Parathyroid adenoma (tissue), 2 donors: ENCODE data around the gene RPH3AL.

Experiments used
- H2AFZ ChIP-seq: fragments of 300-600 bp; sonication (generic); one replicate; pipeline ENCODE4 v1.7.0; 2017; ENCODE audit warnings: antibody characterized with exemption, mild to moderate bottlenecking
- H3K27ac ChIP-seq: fragments of 300-600 bp; sonication (generic); one replicate; pipeline ENCODE4 v1.7.0; 2017
- H3K27me3 ChIP-seq: fragments of 300-600 bp; sonication (generic); one replicate; pipeline ENCODE4 v1.7.0; 2017; ENCODE audit warnings: low read length; ENCODE audit not compliant: control insufficient read depth, insufficient read depth
- H3K36me3 ChIP-seq: fragments of 300-600 bp; sonication (generic); one replicate; pipeline ENCODE4 v1.7.0; 2017; ENCODE audit warnings: low read length; ENCODE audit not compliant: control insufficient read depth, insufficient read depth
- H3K4me1 ChIP-seq: fragments of 300-600 bp; sonication (generic); one replicate; pipeline ENCODE4 v1.7.0; 2017; ENCODE audit warnings: control low read depth
- H3K4me2 ChIP-seq: fragments of 300-600 bp; sonication (generic); one replicate; pipeline ENCODE4 v1.7.0; 2017; ENCODE audit warnings: low read length
- H3K4me3 ChIP-seq: fragments of 300-600 bp; sonication (generic); one replicate; pipeline ENCODE4 v1.7.0; 2017; ENCODE audit warnings: low read depth, low read length
- H3K79me2 ChIP-seq: fragments of 300-600 bp; sonication (generic); one replicate; pipeline ENCODE4 v1.7.0; 2017; ENCODE audit warnings: control low read depth
- H3K9ac ChIP-seq: fragments of 300-600 bp; sonication (generic); one replicate; pipeline ENCODE4 v1.7.0; 2017; ENCODE audit warnings: mild to moderate bottlenecking
- H3K9me3 ChIP-seq: fragments of 300-600 bp; sonication (generic); one replicate; pipeline ENCODE4 v1.7.0; 2017; ENCODE audit warnings: low read length; ENCODE audit not compliant: control insufficient read depth
- TF ChIP-seq, protein P1 (sequence below): fragments of 300-600 bp; sonication (generic); IDR thresholded peaks from one replicate; pipeline ENCODE4 v1.7.0; 2017; ENCODE audit warnings: antibody characterized with exemption, mild to moderate bottlenecking
- donor health status: primary hyperparathyroidism.

Gene RPH3AL

DNA sequence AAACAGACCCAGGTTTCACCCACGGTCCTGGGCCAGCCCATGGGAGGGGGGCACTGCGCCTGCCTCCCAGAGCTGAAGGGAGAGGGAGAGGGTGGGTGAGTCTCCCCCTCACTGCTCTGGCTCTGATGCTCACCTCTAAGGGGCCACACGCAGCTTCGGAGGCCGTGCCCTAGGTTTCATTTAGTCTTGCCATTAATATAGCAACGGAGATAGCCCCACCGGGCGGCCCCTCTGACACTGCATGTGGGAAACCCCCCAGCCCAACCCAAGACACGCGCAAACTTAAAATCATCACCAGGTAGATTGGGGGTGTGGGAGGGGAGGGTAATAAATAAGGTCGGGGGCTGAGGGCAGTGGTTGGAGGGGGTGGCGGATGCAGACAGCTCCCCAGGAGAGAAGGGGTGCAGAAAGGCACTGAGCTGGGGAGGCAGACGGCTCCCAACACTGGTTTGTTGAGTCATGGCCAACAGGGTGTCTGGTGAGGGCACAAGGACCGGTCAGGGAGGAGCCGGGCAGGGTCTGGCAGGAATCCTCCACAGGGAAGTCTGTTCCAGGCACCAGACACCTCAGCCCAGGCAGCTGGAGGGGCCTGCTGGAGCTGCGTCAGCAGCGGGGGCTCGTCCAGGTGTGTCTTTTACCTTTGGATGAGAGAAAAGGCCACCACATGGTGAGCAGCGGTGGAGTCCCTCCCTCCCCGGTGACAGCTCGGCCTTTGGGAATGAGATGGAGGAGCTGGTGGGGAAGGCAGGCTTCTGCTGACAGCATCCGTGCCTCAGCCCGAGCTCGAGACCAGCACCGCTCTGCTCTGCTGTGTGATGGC, 139.1 kb downstream of the RPH3AL start:
- no peak overlapping the region for H3K27ac ChIP-seq
- H2AFZ ChIP-seq: no peak overlapping the region

DNA sequence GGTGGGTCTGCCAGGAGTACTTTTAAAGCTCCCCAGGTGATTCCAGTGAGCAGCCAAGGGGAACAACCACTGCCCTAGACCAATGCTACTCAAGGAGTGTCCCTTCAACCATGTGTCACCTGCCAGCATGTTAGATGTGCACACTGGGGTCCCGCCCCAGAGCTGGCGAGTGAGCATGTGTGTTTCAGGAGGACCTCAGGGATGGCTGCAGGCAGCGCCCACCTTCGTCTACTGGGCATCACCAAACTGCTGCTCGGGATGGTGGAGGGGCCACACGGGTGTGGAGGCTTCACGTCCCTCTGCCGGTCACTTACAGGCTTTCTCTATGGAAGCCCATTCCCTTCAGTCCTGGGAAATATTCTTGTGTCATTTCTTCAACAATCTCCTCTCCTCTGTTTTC, 142.2 kb downstream of the RPH3AL start:
- Histone ChIP-seq H2AFZ (no peak overlapping the region), H3K79me2 (peaks cover 2% of the 10 kb centered on the region), H3K9ac (no peak overlapping the region), H3K27me3 (no peaks in the 10 kb centered on the region), H3K27ac (no peak overlapping the region), H3K36me3 (no peaks in the 10 kb centered on the region), H3K4me1 (no peaks in the 10 kb centered on the region), H3K4me2 (no peak overlapping the region), H3K4me3 (no peak overlapping the region), H3K9me3 (no peaks in the 10 kb centered on the region)
- TF ChIP-seq, protein P1, sequence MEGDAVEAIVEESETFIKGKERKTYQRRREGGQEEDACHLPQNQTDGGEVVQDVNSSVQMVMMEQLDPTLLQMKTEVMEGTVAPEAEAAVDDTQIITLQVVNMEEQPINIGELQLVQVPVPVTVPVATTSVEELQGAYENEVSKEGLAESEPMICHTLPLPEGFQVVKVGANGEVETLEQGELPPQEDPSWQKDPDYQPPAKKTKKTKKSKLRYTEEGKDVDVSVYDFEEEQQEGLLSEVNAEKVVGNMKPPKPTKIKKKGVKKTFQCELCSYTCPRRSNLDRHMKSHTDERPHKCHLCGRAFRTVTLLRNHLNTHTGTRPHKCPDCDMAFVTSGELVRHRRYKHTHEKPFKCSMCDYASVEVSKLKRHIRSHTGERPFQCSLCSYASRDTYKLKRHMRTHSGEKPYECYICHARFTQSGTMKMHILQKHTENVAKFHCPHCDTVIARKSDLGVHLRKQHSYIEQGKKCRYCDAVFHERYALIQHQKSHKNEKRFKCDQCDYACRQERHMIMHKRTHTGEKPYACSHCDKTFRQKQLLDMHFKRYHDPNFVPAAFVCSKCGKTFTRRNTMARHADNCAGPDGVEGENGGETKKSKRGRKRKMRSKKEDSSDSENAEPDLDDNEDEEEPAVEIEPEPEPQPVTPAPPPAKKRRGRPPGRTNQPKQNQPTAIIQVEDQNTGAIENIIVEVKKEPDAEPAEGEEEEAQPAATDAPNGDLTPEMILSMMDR: no peak

More for the DNA sequence above, 139.1 kb downstream of the RPH3AL start:
- H3K4me2 ChIP-seq: no peak overlapping the region
- H3K4me1 ChIP-seq: no peaks in the 10 kb centered on the region
- H3K9ac ChIP-seq: no peak overlapping the region
- peaks cover 2% of the 10 kb centered on the region for H3K79me2 ChIP-seq
- H3K27me3 ChIP-seq: no peaks in the 10 kb centered on the region
- no peak overlapping the region for H3K4me3 ChIP-seq
- TF ChIP-seq, protein P1: no peak
- H3K9me3 ChIP-seq: no peaks in the 10 kb centered on the region
- no peaks in the 10 kb centered on the region for H3K36me3 ChIP-seq

DNA sequence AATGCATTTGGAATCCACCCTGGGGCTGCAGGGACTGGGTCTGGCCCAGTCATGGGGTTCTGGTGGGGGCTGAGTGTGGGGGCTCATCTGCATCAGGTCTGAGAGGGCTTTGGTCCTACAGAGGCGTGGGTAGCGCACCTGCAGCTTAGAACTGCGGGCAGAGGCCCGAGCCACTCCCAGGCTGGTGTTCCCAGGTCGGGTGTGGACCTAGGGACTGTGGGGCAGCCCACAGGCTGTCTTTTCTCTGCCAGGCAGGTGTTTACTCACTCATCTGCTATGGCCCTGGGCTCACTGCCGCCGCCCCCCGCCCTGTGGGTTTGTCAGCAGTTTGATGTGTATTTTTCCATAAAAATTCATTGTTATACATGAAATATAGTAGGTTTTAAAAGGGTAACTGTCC, 144.2 kb downstream of the RPH3AL start:
- no peak overlapping the region for H3K4me2 ChIP-seq
- no peak overlapping the region for H3K4me3 ChIP-seq
- H3K27ac ChIP-seq: no peak overlapping the region
- no peaks in the 10 kb centered on the region for H3K79me2 ChIP-seq
- no peaks in the 10 kb centered on the region for H3K27me3 ChIP-seq
- H3K4me1 ChIP-seq: no peaks in the 10 kb centered on the region
- TF ChIP-seq, protein P1: no peak
- H2AFZ ChIP-seq: no peak overlapping the region
- H3K9me3 ChIP-seq: no peaks in the 10 kb centered on the region
- H3K9ac ChIP-seq: no peak overlapping the region
- no peaks in the 10 kb centered on the region for H3K36me3 ChIP-seq

DNA sequence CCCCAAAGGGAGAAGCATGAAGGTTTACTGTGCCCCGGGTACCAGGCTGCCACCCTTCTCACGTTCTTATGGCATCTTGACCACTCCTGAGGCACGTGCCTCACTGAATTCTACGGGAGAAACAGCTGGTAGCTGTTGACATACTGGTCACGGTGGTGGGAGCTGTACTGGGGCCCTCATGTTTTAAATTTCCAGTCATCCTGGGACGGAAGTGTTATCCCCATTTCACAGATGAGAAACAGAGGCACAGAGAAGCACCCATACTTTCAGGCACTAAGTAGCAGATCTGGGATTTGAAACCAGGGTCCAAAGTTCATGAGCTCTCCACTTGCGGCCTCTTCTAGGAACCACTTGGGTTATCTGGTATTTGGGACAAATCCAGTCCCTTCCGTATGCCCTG, 144.8 kb downstream of the RPH3AL start:
- Histone ChIP-seq H3K9ac (no peak overlapping the region), H3K27me3 (no peaks in the 10 kb centered on the region), H3K4me3 (no peak overlapping the region), H3K4me1 (no peaks in the 10 kb centered on the region), H3K4me2 (no peak overlapping the region), H3K9me3 (no peaks in the 10 kb centered on the region), H2AFZ (no peak overlapping the region), H3K27ac (no peak overlapping the region), H3K79me2 (no peaks in the 10 kb centered on the region), H3K36me3 (no peaks in the 10 kb centered on the region)
- TF ChIP-seq, protein P1: no peak
